ENCODE measurements around the gene HSPA12A.

- TF ChIP-seq SPI1 (IDR thresholded peaks at IDR 0.05; ENCODE audit: low read depth, low read length): no peak
- no peak for TF ChIP-seq PAX5 (IDR thresholded peaks at IDR 0.05; ENCODE audit: insufficient read depth, low read length, severe bottlenecking)
- TF ChIP-seq POLR2AphosphoS5 (IDR thresholded peaks at IDR 0.05; ENCODE audit: low read depth, low read length): no peak
- no peak for TF ChIP-seq POLR2A (IDR thresholded peaks at IDR 0.05; ENCODE audit: low read depth, low read length)
- TF ChIP-seq TAF1 (IDR thresholded peaks at IDR 0.05; ENCODE audit: low read depth, low read length): no peak
Observed at GRCh38 chr10:116787053-116787659, 44.8 kb upstream of the HSPA12A start.
